ENCODE measurements around the gene RAB6A.
A peak's percentile ranks its signal among the peaks of the same experiment; 100 is the strongest.
"Not testable (repeated sequence)": the region's sequence is repeated elsewhere in the genome, so short reads cannot be mapped to it uniquely, and the experiment has no call there.

RAB6A gene

GRCh38 chr11:73743045-73743444 lies 17.8 kb downstream of the RAB6A start:
- no peak for DNase-seq
- in situ Hi-C loops (cut with HindIII; ENCODE audit: low pct_ligation_motif_present, low pct_unique_long_range_greater_than_20kb, low sequenced_read_pairs), result no loop called here

GRCh38 chr11:73735959-73736358 lies 24.9 kb downstream of the RAB6A start:
- in situ Hi-C loops (cut with HindIII; ENCODE audit: low pct_ligation_motif_present, low pct_unique_long_range_greater_than_20kb, low sequenced_read_pairs); DNase-seq: not testable (repeated sequence)

GRCh38 chr11:73734993-73735392 lies 25.9 kb downstream of the RAB6A start:
- in situ Hi-C loops (cut with HindIII; ENCODE audit: low pct_ligation_motif_present, low pct_unique_long_range_greater_than_20kb, low sequenced_read_pairs), result no loop called here
- DNase-seq, result no peak

- DNase-seq; in situ Hi-C loops (cut with HindIII; ENCODE audit: low pct_ligation_motif_present, low pct_unique_long_range_greater_than_20kb, low sequenced_read_pairs): not testable (repeated sequence)
Observed at GRCh38 chr11:73734011-73734410, 26.9 kb downstream of the RAB6A start.

- in situ Hi-C loops (cut with HindIII; ENCODE audit: low pct_ligation_motif_present, low pct_unique_long_range_greater_than_20kb, low sequenced_read_pairs); DNase-seq: not testable (repeated sequence)
Observed at GRCh38 chr11:73732936-73733335, 27.9 kb downstream of the RAB6A start.

- DNase-seq, result peak; percentile 32
- in situ Hi-C loops (cut with HindIII; ENCODE audit: low pct_ligation_motif_present, low pct_unique_long_range_greater_than_20kb, low sequenced_read_pairs), result no loop called here
Observed at GRCh38 chr11:73729594-73730206, 31.2 kb downstream of the RAB6A start.

GRCh38 chr11:73728000-73728399 lies 32.9 kb downstream of the RAB6A start:
- in situ Hi-C loops (cut with HindIII; ENCODE audit: low pct_ligation_motif_present, low pct_unique_long_range_greater_than_20kb, low sequenced_read_pairs), result no loop called here
- DNase-seq, result no peak

- DNase-seq, result no peak
- in situ Hi-C loops (cut with HindIII; ENCODE audit: low pct_ligation_motif_present, low pct_unique_long_range_greater_than_20kb, low sequenced_read_pairs), result no loop called here
Observed at GRCh38 chr11:73726825-73727224, 34.0 kb downstream of the RAB6A start.

- no peak for DNase-seq
- in situ Hi-C loops (cut with HindIII; ENCODE audit: low pct_ligation_motif_present, low pct_unique_long_range_greater_than_20kb, low sequenced_read_pairs), result no loop called here
Observed at GRCh38 chr11:73717136-73717535, 43.7 kb downstream of the RAB6A start.

- DNase-seq, result no peak
- in situ Hi-C loops (cut with HindIII; ENCODE audit: low pct_ligation_motif_present, low pct_unique_long_range_greater_than_20kb, low sequenced_read_pairs), result no loop called here
Observed at GRCh38 chr11:73716153-73717056, 44.5 kb downstream of the RAB6A start.

GRCh38 chr11:73715541-73715940 lies 45.3 kb downstream of the RAB6A start:
- in situ Hi-C loops (cut with HindIII; ENCODE audit: low pct_ligation_motif_present, low pct_unique_long_range_greater_than_20kb, low sequenced_read_pairs), result no loop called here
- no peak for DNase-seq

- DNase-seq, result no peak
- in situ Hi-C loops (cut with HindIII; ENCODE audit: low pct_ligation_motif_present, low pct_unique_long_range_greater_than_20kb, low sequenced_read_pairs), result no loop called here
Observed at GRCh38 chr11:73710964-73711363, 49.9 kb downstream of the RAB6A start.

- in situ Hi-C loops (cut with HindIII; ENCODE audit: low pct_ligation_motif_present, low pct_unique_long_range_greater_than_20kb, low sequenced_read_pairs), result no loop called here
- DNase-seq, result no peak
Observed at GRCh38 chr11:73705053-73705452, 55.8 kb downstream of the RAB6A start.

- in situ Hi-C loops (cut with HindIII; ENCODE audit: low pct_ligation_motif_present, low pct_unique_long_range_greater_than_20kb, low sequenced_read_pairs), result no loop called here
- DNase-seq, result no peak
Observed at GRCh38 chr11:73693899-73694525, 66.9 kb downstream of the RAB6A start.

- in situ Hi-C loops (cut with HindIII; ENCODE audit: low pct_ligation_motif_present, low pct_unique_long_range_greater_than_20kb, low sequenced_read_pairs), result no loop called here
- no peak for DNase-seq
Observed at GRCh38 chr11:73680687-73681086, 80.2 kb downstream of the RAB6A start.

- DNase-seq; in situ Hi-C loops (cut with HindIII; ENCODE audit: low pct_ligation_motif_present, low pct_unique_long_range_greater_than_20kb, low sequenced_read_pairs): not testable (repeated sequence)
Observed at GRCh38 chr11:73676552-73676951, 84.3 kb downstream of the RAB6A start.

- no peak for DNase-seq
- in situ Hi-C loops (cut with HindIII; ENCODE audit: low pct_ligation_motif_present, low pct_unique_long_range_greater_than_20kb, low sequenced_read_pairs), result no loop called here
Observed at GRCh38 chr11:73671701-73672100, 89.2 kb downstream of the RAB6A start.

- DNase-seq, result no peak
- in situ Hi-C loops (cut with HindIII; ENCODE audit: low pct_ligation_motif_present, low pct_unique_long_range_greater_than_20kb, low sequenced_read_pairs), result no loop called here
Observed at GRCh38 chr11:73670808-73671207, 90.1 kb downstream of the RAB6A start.

GRCh38 chr11:73667891-73668290 lies 93.0 kb downstream of the RAB6A start:
- in situ Hi-C loops (cut with HindIII; ENCODE audit: low pct_ligation_motif_present, low pct_unique_long_range_greater_than_20kb, low sequenced_read_pairs), result no loop called here
- DNase-seq, result no peak
